Stimulated activated CD4-positive, alpha-beta T cell treated with anti-CD3 and anti-CD28 coated beads, Interleukin-4, amount 100 ng/mL, for 24 hours (primary cell): ENCODE measurements around the gene KLRF1.
"Not testable (repeated sequence)": the region's sequence is repeated elsewhere in the genome, so short reads cannot be mapped to it uniquely, and the experiment has no call there.

Source experiments
- DNase-seq: peaks from one replicate; pipeline ENCODE4 v3.0.0-alpha.2; 2020

Gene KLRF1

DNA sequence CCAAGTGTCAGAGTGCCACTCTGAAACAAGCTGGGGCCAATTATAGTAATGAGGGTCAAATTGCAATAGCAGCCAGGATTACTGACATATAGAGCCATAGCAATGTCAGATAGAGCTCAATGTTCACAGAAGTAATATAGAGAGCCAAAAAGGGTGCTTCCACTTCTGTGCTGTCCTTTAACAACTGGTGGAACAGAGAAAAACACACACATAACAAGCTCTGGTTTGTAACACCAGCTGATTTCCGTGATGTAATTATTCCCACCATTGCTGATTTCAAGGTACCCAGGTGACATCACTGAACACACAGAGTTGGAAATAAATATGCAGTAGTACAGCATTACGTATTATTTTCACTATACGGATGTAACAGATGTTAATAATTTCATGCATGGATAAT is 44.9 kb downstream of the KLRF1 start:
- DNase-seq, result no peak

DNA sequence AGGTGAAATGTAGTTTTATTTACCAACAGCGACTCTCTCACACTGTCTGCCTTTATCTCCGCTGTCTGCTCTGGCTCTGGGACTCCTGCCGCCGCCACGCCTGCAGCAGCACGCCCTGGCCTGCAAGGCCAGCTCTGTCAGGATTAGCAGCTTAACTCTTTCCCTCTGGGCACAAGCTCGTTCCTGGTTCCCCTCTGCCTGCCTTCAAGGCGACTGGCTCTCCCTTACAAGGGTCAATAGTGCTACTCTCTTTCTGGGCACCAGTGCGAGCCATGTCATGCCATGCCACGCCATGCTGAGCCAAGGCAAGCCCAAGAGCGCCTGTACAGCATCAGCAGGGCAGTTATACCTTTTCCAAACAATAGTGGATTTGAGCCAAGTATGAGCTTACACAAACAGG is 45.5 kb downstream of the KLRF1 start:
- no peak for DNase-seq

DNA sequence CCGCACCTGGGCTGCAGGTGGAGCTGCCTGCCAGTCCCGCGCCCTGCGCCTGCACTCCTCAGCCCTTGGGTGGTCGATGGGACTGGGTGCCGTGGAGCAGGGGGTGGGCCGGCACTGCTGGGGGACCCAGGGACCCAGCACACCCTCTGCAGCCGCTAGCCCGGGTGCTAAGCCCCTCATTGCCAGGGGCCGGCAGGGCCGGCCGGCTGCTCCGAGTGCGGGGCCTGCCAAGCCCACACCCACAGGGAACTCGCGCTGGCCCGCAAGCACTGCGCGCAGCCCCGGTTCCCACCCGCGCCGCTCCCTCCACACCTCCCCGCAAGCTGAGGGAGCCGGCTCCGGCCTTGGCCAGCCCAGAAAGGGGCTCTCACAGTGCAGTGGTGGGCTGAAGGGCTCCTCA is 48.8 kb downstream of the KLRF1 start:
- not testable (repeated sequence) for DNase-seq

GRCh38 chr12:9880532-9881078 is 53.3 kb downstream of the KLRF1 start:
- no peak for DNase-seq

DNA sequence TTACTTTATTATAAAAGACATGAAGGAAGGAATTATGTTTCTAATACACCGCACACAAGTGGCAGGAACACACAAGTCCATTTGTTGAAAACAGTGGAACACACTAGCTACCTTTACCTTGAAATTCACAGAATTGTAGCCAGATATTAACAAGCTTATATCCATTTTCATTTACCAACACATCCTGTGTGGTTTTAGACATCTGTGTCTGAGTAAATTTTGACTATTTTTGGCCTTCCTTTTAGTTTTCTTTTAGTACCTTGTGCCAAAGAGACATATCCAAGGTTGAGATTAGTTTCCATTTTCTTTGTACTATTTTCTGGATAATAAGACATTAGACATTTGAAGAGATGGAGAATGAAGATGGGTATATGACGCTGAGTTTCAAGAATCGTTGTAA is 54.0 kb downstream of the KLRF1 start, which contains the start of gene KLRF2:
Gene KLRF2 (plus strand): TSS at position 244 of the 400 bp plus-strand sequence. CDS start 107 bp downstream, at position 351.
- DNase-seq, result no peak

DNA sequence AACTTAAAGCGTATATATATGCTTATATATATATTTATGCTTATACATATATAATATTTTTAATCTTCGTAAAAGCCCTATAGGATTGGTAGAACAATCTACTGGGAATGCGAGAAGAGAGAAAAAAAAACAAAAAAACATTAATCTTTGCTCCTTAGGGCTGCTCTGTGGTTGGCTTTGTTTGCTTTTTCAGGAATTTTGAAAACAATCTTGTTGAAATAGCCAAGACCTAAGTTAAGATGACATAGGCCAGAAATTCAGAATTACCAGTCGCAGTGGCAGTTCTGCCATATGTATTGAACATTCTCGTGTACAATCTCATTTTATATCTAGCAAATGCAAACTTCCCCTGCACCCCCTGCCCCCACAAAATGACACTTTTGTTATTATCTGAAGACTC is 54.7 kb downstream of the KLRF1 start:
- no peak for DNase-seq

DNA sequence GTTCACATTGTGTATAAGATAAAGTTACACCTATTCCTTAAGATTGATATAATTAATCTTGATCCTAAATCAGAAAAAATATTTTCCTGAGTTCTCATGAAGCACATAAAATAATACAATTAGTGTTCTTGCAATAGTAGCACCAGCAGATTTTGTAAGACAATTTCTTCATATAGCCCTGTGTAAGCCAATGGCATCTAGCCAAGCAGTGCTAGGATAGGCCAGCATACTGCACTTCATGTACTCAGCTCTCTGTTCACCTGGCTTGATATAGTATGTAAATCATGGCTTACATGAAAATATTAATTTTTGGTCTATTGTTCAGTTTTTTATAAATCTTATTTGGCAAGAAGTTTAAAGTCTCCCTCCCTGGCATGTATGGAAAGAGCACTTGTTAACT is 55.9 kb downstream of the KLRF1 start:
- no peak for DNase-seq

GRCh38 chr12:9888665-9889273 is 61.5 kb downstream of the KLRF1 start:
- no peak for DNase-seq
